HUES48 (cell line): ENCODE measurements around the gene NIPAL3.

Source experiments
- H3K27ac ChIP-seq: one replicate; pipeline ENCODE4 v1.7.0; 2013; ENCODE audit warnings: low read depth, low read length, inconsistent platforms
- H3K27me3 ChIP-seq: 2 replicates; pipeline ENCODE4 v1.6.1; 2013; ENCODE audit warnings: mild to moderate bottlenecking, low read length; ENCODE audit not compliant: control insufficient read depth, insufficient read depth
- H3K36me3 ChIP-seq: 2 replicates; pipeline ENCODE4 v1.6.1; 2013; ENCODE audit warnings: low read length; ENCODE audit not compliant: control insufficient read depth, insufficient read depth
- H3K4me1 ChIP-seq: 2 replicates; pipeline ENCODE4 v1.6.1; 2013; ENCODE audit warnings: mild to moderate bottlenecking, low read length; ENCODE audit not compliant: control insufficient read depth, insufficient read depth
- H3K4me3 ChIP-seq: 2 replicates; pipeline ENCODE4 v1.5.1; 2013; ENCODE audit warnings: mild to moderate bottlenecking, low read depth, low read length
- H3K9ac ChIP-seq: 2 replicates; pipeline ENCODE4 v1.6.1; 2013; ENCODE audit warnings: mild to moderate bottlenecking, low read depth, low read length, moderate library complexity
- H3K9me3 ChIP-seq: 2 replicates; pipeline ENCODE4 v1.6.1; 2013; ENCODE audit warnings: low read length; ENCODE audit not compliant: control insufficient read depth, insufficient read depth

The NIPAL3 gene

DNA sequence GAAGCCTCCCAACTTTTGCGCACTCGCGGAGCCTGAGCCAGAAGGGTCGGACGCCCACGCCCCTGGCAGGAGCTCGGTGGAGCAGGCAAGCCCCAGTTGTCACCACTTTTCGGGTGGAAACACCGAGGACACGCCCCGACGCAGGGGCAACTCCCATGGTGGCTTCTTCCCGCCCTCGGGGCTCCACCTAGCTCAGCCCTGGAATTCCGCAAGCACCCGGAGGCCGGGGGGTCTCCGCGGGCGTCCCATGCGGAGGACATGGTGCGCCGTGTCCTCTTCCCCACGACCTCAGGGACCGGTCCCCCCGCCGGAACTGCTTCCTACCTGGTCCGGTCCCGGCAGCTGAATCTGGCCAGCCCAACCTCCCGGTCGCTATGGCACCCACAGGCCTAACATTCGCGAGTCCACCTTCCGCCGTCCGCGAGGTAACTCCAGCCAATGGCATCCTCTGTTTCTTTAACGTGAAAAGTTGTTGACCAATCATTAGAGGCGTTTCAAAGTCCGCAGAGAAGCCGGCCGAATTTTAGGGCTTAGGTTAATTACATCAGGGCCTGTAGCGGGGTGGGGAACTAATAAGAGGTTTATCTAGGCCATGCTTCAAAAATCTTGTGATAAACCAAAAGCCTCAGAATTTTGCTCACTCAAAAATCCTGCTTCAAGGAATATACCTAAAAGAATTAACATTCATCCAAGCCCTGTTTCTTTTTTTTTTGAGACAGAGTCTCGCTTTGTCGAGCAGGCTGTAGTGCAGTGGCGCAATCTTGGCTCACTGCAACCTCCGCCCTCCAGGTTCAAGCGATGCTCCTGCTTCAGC lies 2.0 kb upstream of the NIPAL3 start, which contains the start of gene STPG1:
Gene STPG1 (minus strand): TSS at position 433 of the 814 bp plus-strand sequence. CDS start 12,394 bp downstream, outside the sequence.
- Histone ChIP-seq H3K9ac (peak within 1 kb of the TSS; percentile 76), H3K4me3 (peak within 1 kb of the TSS; percentile 96), H3K27ac (peak within 1 kb of the TSS; percentile 17), H3K9me3 (no peaks in the 10 kb centered on the region), H3K4me1 (peaks cover 12% of the 10 kb centered on the region), H3K36me3 (no peaks in the 10 kb centered on the region), H3K27me3 (no peaks in the 10 kb centered on the region)

DNA sequence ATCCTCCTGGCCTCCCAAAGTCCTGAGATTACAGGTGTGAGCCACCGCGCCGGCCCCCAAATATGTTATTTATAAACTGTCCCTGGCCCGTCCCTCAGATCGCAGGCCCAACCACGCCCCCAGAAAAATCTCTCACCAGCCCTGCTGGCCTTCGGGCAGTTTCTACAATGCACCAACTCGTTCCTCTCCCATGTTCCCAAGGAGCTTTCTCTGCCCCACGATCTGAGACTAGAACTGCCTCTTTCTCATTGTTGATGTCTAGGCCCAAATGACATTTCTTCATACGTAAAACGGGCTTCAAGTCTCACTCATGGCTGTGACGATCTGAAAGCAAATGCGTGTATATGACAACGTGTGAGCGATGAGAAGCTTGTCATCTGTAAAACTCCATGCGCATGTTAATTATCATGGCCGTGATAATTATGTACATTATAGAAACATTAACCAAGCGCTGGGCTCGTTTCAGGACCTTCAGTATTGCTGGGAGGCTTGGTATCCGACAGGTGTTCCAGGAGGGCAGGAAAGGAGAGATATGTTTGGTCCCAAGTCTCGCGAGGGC lies 748 bp upstream of the NIPAL3 start:
- Histone ChIP-seq H3K9me3 (no peaks in the 10 kb centered on the region), H3K27me3 (no peaks in the 10 kb centered on the region), H3K27ac (peak overlapping the region; percentile 57), H3K36me3 (no peaks in the 10 kb centered on the region), H3K4me3 (peak overlapping the region; percentile 28), H3K9ac (no peak overlapping the region), H3K4me1 (peaks cover 12% of the 10 kb centered on the region)

DNA sequence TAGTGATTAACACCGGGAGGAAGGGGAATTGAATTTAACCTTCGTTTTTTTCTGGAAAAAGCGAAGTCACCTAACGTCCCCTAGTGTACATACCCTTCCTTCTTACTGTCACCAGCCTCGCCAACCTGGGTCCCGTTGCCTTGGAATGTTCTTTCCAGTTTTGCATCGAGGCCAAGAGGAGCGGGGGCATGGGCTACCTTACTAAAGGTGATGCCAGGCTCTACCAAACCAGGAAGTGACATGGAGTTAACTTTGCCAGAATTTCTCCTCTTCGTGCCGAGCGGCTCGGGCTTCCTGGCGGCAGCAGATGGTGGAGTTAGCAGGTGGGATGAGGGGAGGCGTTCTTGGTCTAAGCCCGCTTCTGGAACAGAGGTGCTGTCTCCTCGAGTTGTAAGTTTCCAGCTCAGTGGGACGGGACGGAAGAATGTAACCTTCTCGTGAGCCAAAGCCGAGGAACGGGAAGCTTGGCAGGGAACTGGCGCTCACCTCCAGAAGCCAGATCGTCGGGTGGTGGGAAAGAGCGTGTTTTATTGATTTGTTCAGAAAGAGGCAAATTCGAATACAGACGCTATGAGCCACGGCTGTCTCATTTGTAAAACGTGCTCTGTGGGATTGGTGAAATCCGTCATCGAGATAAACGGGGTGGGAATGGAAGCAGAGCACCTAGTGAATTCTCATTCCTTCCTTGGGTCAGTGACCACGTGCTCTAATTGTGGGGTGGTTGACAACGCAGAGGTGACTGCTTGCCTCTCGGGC lies 486 bp downstream of the NIPAL3 start:
- Histone ChIP-seq H3K9me3 (no peaks in the 10 kb centered on the region), H3K4me3 (peak overlapping the region; percentile 74), H3K36me3 (no peaks in the 10 kb centered on the region), H3K27ac (no peak overlapping the region), H3K27me3 (no peaks in the 10 kb centered on the region), H3K4me1 (peaks cover 12% of the 10 kb centered on the region), H3K9ac (no peak overlapping the region)

DNA sequence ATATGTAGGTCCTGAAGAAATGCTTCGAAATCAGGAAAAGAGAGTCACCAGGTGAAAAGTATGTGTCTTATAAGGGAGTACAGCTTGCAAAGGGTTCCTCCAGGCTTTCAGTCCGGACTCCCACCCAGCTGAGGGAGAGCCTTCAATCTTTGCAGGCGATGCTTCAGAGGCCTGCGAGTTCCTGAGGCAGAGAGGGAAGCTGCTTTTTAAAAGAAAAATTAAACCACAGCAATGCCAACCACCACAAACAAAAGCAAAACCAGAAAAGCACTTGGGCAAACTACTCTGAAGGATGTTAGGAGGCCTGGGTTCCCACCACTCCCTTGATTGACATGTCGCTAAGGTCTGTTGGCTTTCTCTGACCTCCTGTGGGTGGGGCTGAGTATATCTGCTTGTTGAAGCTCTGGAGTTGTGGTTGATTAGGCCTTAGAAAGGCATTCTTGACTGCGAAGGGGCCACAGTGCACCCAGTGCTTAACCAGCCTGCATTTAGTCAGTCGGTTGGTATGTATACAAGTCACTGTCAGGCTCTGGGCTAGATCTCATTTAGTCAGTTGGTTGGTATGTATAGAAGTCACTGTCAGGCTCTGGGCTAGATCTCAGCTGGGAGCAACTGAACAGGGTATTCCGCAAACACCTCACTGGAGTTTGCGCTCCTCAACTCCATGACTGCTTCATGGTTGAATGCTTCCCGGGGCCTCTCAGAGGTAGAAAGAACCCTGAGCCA lies 1.2 kb downstream of the NIPAL3 start:
- peaks cover 12% of the 10 kb centered on the region for H3K4me1 ChIP-seq
- no peak overlapping the region for H3K27ac ChIP-seq
- H3K27me3 ChIP-seq: no peaks in the 10 kb centered on the region
- no peak overlapping the region for H3K9ac ChIP-seq
- H3K9me3 ChIP-seq: no peaks in the 10 kb centered on the region
- no peaks in the 10 kb centered on the region for H3K36me3 ChIP-seq
- H3K4me3 ChIP-seq: peak overlapping the region; percentile 74

DNA sequence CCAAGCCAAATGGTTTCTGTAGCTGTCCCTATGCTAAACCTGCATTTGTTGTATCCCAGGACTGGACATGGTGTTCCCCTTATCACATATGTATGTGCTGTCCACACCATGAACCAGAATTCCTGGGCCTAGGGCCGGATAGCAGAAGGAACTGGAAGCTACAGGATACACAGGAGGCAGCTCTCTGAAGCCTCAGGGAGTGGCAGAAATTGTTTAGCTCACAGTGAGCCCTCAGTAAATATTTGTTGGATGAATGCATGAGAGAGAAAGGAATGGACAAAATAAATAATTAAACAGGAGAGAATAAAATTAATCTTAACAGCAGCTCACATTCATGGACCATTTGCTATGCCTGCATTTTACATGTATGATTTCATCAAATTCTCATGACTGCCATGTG lies 2.1 kb downstream of the NIPAL3 start:
- Histone ChIP-seq H3K9ac (no peak overlapping the region), H3K4me1 (peaks cover 12% of the 10 kb centered on the region), H3K27me3 (no peaks in the 10 kb centered on the region), H3K27ac (no peak overlapping the region), H3K9me3 (no peaks in the 10 kb centered on the region), H3K36me3 (no peaks in the 10 kb centered on the region; the same call in 1 of the 2 replicates), H3K4me3 (no peak overlapping the region)

DNA sequence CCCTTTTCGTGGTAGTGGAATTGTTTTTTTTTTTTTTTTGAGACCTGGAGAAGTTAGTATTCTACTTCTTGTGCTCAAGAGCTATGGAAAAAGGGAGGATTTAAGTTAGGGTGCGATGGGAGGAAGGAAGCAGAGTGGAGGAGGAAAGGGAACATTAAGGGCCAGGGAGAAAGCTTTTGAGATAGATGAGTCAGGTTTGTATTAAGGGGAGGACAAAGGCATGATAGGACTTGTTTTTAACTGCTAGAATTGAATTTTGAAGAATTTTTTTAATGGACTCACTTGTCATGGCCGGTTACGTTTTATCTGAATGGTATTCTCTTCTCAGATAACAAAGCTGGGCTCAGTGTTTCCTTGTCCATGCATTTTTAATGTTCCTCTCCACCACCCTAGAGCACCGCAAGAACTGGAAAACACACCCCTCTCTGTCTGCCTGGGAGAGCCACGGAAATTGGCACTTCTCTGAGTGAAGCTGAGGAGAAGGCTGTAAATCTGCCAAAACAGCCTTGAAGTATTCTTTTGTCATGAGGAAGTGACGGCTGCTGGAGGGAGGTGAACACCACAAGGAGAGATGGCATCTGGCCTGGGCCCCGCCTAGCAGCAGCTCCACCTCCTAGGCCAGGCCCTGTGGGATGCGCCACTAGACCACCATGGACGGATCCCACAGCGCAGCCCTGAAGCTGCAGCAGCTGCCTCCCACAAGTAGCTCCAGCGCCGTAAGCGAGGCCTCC lies 3.5 kb downstream of the NIPAL3 start:
- H3K27ac ChIP-seq: no peak overlapping the region
- no peak overlapping the region for H3K4me3 ChIP-seq
- no peaks in the 10 kb centered on the region for H3K27me3 ChIP-seq
- H3K9me3 ChIP-seq: no peaks in the 10 kb centered on the region
- H3K4me1 ChIP-seq: peaks cover 12% of the 10 kb centered on the region
- no peak overlapping the region for H3K9ac ChIP-seq
- no peaks in the 10 kb centered on the region; the same call in 1 of the 2 replicates for H3K36me3 ChIP-seq

DNA sequence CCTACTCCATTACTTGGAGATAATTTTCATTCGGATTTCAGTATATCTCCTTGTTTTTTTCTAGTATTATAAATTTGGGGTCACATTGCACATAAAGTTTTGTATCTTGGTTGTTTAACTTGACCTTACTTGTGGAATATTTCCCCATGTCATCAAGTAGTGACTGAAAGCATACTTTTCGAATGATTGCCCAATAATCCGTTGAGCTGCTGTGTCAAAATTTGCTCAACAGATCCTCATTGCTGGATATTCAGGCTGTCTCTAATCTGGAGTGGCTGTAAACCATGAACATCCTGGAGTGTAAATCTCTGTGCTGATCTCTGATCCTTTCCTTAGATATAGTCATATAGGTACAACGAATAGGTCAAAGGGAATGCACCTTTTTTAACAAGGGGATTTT lies 4.9 kb downstream of the NIPAL3 start:
- Histone ChIP-seq H3K27ac (no peak overlapping the region), H3K27me3 (no peaks in the 10 kb centered on the region), H3K4me1 (peaks cover 8% of the 10 kb centered on the region), H3K9me3 (no peaks in the 10 kb centered on the region), H3K4me3 (no peak overlapping the region), H3K36me3 (no peaks in the 10 kb centered on the region; the same call in 1 of the 2 replicates), H3K9ac (no peak overlapping the region)

DNA sequence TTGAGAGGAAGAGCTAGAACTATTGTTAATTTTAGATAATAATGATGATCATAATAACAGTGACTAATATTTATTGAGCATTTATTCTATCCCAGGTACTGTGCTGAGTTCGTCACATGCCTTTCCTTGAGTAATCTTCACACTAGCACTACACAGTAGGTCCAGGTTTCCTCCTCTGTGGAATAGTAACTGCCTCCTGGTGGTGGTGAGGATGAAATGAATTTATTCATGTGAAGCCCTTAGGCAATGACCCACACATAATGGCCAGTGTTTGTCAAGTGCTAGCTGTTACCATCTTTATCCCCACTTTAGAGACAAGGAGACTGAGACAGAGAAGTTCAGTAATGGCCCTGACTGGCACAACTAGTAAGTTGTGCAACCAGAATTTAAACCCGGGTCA lies 5.9 kb downstream of the NIPAL3 start:
- Histone ChIP-seq H3K9me3 (no peaks in the 10 kb centered on the region), H3K4me1 (peaks cover 4% of the 10 kb centered on the region), H3K27me3 (no peaks in the 10 kb centered on the region), H3K4me3 (no peak overlapping the region), H3K36me3 (no peaks in the 10 kb centered on the region; the same call in 1 of the 2 replicates), H3K9ac (no peak overlapping the region), H3K27ac (no peak overlapping the region)

DNA sequence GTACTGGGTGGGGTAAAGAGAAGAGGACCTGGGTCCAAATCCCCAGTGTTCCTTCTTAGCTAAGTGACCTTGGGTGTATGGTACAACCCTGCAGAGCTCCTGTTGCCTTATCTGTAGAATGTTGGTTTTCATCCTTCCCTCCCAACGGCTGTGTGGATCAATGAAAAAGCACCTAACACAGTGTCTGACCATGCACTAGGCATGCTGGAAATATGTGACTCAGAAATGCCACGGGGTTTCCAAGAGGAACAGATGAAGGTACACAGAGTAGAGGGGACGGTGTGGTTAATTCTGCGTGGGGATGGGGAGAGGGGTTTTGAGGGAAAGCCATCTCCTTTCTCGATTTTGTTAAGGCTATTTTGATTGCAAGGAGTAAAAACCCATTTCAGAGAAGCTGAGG lies 8.6 kb downstream of the NIPAL3 start:
- H3K27ac ChIP-seq: no peak overlapping the region
- H3K4me3 ChIP-seq: no peak overlapping the region
- H3K9me3 ChIP-seq: no peaks in the 10 kb centered on the region
- no peaks in the 10 kb centered on the region; the same call in 1 of the 2 replicates for H3K36me3 ChIP-seq
- H3K9ac ChIP-seq: no peak overlapping the region
- H3K4me1 ChIP-seq: no peaks in the 10 kb centered on the region; the same call in 1 of the 2 replicates
- no peaks in the 10 kb centered on the region for H3K27me3 ChIP-seq

DNA sequence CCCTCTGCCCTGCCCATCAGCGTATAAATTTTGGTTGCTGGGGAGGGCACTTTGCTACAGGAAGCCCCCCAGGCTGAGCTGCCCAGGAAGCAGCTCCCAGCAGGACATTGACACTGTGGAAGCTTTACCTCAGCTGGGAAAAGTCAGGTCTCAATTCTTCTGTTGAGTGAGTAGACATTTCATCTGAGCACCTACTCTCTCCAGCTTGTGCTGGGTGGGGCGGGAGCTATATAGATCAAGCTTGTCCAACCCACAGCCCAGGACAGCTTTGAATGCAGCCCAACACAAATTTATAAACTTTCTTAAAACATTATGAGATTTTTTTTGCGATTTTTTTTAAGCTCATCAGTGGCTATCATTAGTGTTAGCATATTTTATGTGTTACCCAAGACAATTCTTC lies 9.4 kb downstream of the NIPAL3 start:
- H3K9ac ChIP-seq: no peak overlapping the region
- no peaks in the 10 kb centered on the region; the same call in 1 of the 2 replicates for H3K36me3 ChIP-seq
- no peaks in the 10 kb centered on the region for H3K9me3 ChIP-seq
- H3K4me1 ChIP-seq: no peaks in the 10 kb centered on the region; the same call in 1 of the 2 replicates
- H3K27ac ChIP-seq: no peak overlapping the region
- H3K27me3 ChIP-seq: no peaks in the 10 kb centered on the region
- no peak overlapping the region for H3K4me3 ChIP-seq
